HG03378 (cell line): ENCODE data around the gene SHD.

Source experiments
- ATAC-seq: cut with Tn5 transposase; IDR thresholded peaks from one replicate; pipeline ENCODE4 v1.9.1; 2021; ENCODE audit warnings: mild to moderate bottlenecking, moderate library complexity; ENCODE audit not compliant: unreplicated experiment

The SHD gene

GRCh38 chr19:4297901-4298809 lies 19.1 kb downstream of the SHD start:
- ATAC-seq, result no peak

- ATAC-seq, result no peak
These were observed 19.9 kb downstream of the SHD start for GRCh38 chr19:4298810-4299550.

DNA sequence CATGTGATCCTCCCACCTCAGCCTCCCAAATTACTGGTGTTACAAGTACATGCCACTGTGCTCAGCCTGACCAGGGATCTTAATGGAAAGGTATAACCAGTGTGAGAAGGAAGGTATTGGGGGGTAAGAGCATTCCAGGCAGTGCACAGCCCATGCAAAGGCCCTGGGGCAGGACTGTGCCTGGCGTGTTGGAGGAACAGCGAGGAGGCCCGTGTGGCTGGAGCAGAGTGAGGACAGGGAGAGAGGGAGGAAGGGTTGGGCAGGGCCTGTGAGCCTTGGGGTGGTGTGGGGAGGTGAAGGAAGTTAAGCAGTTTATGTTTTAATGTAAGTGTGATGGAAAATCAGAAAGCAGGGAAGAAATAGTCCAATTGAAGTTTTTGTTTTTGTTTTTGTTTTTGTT lies 21.5 kb downstream of the SHD start:
- ATAC-seq, result no peak

DNA sequence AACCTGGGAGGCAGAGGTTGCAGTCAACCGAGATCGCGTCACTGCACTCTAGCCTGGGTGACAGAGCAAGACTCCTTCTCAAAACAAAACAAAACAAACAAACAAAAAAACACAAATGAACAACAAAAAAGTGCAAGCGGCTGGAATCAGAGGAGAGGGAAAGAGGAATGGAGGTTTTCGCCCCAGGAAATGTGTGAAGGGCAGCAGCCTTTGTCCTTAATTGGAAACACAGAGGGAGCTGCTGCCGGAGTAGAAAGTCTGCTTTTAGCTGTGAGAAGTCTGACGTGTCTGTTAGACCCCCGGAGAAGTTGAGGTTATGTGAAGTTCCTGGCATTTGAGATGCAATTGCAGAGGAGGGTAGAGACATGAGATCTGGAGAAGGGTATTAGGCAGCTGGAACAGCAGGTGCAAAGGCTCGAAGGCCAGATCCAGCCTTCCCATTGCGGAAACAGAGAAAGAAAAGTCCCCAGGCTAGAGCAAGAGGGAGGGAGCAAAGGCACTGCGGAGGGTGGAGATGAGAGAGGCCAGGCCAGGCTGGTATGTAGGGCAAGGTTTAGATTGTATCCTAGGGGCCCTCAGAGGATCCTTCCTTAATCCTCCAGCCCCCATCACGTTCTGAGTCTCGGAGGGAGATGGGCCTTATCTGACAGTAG lies 22.6 kb downstream of the SHD start:
- no peak for ATAC-seq

- no peak for ATAC-seq
These were observed 23.2 kb downstream of the SHD start, which contains the start of gene TMIGD2 for GRCh38 chr19:4302243-4302640. Gene TMIGD2, minus strand, starts transcription at chr19:4302389. Its CDS starts 4 bp downstream, at chr19:4302385.

GRCh38 chr19:4303819-4304537 lies 24.9 kb downstream of the SHD start:
- no peak for ATAC-seq

DNA sequence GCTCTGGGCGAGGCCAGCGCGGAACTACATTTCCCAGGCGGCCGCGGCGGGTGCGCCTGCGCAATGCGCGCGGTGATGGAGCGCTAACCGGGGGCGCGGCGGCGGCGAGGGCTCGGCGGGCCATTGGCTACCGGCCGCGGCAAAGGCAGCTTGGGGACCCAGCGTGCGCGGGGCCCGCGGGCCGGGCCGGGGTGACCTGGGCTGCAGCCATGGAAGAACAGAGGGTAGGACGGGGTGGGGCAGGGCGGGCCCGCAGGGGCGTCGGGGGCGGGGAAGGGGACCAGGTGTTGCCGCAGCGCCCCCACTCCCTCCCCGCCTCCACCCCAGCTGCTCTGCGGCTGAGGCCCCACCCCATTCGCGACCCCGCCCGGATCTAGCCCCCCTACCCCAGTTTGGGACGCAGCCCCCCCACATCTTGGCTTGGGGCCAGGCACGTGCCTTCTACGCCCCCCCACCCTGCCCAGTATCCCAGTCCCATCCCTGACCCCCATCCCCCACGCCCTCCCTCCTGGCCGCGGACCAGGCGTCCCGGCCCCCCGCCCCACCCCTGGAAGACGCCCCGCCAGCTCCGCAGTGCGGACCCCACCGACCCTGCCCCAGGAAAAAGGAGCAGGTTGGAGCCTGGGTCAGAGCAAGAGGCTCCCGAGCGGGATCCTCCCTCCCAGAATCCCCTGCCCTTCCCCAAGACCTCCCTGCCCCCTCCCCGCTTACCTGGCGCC lies 25.6 kb downstream of the SHD start, which contains the start of gene FSD1:
FSD1 (plus strand) TSS at position 61 of the 719 bp plus-strand sequence; CDS start at position 210, 149 bp downstream.
- no peak for ATAC-seq

DNA sequence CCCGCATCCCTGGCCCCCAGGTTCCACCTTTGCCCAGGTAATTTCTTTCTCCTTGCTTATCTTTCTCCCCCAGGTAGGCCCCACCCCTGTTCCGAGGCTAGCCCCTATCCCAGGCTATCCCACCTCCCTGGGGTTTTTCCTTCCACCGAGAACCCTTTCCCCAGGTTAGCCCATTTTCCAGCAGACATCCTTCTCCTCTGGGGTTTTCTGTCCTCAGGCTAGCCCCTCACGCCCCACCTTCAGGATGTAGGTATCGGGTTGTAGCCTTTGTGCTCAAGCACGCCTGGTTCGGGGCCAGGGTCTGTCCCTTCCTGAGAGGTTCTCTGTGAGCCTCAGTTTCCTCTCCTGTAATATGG lies 26.2 kb downstream of the SHD start:
- ATAC-seq, result no peak

- no peak for ATAC-seq
These were observed 26.6 kb downstream of the SHD start for GRCh38 chr19:4305659-4306058.

GRCh38 chr19:4310247-4311121 lies 31.4 kb downstream of the SHD start:
- ATAC-seq, result no peak

- ATAC-seq, result no peak
These were observed 34.9 kb downstream of the SHD start for GRCh38 chr19:4313847-4314490.

GRCh38 chr19:4316956-4317355 lies 37.9 kb downstream of the SHD start:
- no peak for ATAC-seq

DNA sequence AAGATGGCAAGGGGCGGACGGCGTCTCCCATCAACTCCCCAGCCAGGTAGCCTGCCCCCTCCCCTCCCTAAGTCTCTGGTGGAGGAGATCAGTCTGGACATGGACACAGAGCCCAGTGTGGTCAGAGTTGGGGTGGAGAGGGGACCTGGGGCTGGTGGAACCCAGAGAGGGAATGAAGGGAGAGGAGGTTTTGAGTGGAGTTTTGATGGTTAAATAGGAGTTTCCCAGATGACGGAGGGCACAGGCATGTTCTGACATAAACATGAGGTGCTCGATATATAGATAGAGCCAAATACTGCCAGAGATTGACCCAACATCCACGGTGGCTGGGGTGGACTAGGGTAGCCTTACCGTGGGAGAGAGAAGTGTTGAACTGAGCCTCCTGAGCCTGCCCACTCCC lies 39.4 kb downstream of the SHD start:
- no peak for ATAC-seq

DNA sequence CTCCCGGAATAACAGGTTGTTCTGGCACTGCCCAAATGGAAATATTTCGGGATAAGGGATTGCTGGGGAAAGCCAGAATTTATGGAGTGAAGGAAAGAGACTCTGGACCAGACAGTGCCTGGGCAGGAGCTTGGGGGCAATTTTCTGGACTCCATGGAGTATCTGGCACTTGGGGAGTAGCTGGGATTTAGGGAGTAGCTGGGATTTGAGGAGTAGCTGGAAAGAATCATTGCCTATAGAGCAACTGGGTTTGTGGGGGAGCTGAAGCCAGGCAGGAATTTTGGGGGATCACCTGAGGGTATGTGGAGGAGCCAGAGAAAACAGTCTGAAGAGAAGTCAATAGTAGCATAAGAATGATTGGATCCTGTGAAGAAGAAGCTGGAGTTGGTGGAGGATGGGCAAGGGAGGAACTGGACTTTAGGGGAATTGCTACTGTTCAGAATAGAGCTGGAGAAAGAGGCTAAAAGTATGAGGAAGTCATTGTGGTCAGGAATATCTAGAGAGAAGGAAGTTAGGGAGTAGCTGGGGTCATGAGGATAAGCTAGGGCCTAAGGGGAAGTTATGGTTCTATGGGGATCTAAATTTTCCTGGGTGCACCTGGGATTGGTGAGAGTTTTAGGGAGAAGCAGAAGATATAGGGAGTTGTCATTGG lies 40.1 kb downstream of the SHD start:
- ATAC-seq, result no peak

DNA sequence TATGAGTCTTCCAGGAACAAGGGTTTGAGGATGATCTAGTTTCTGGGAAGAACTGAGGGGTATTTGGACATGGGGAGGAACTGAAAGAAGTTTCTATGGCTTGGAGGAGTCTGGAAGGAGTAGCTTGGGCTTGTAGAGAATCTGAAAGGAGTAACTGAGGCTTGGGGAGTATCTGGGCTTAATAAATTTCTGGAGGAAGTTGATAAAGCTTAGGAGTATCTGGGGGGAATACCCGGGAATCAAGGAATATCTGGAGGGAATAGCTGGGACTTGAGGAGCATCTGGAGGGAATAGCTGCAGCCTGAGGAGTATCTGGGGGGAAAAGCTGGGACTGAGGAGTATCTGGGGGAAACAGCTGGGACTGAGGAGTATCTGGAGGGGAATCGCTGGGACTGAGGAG lies 41.4 kb downstream of the SHD start:
- no peak for ATAC-seq

DNA sequence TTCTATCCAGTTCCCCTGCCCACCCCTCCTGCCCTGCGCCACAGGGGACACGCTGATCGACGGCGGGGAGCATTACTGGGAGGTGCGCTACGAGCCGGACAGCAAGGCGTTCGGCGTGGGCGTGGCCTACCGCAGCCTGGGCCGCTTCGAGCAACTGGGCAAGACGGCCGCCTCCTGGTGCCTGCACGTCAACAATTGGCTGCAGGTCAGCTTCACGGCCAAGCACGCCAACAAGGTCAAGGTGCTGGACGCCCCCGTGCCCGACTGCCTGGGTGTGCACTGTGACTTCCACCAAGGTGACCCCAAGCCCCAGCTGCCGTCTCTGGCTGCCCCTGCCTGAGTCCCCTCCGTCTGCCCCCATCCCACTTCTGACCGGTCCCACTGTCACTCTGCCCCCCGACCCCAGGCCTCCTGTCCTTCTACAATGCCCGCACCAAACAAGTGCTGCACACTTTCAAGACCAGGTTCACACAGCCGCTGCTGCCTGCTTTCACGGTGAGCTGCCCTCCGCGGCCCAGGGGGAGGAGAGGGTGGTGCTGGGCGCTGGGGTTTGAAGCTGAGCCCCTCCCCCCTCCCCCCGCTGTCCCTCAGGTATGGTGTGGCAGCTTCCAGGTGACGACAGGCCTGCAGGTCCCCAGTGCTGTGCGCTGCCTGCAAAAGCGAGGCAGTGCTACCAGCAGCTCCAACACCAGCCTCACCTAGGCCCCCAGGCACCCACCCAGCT lies 44.0 kb downstream of the SHD start:
- ATAC-seq, result no peak

DNA sequence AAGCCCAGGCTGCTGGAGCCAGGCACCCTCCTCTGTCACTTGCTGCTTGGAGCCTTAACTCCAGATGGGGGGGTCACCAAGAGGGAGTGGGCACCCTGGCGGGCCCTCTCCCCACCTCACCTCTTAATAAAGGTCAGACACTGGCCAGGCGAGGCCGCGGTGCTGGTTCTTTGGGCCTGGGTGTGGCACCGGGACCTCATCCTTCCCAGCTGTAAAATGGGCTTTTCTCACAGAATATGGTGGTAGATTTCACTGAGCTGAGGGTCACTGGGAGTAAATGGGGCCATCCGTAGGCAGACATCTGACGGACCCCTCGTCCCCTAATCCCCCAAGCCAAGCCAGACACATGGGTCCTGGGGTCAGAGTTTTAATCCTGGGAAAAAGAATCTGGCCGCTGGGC lies 44.6 kb downstream of the SHD start:
- ATAC-seq, result no peak

GRCh38 chr19:4324228-4324627 lies 45.2 kb downstream of the SHD start:
- ATAC-seq, result no peak
